Ovary (tissue), 3 donors: ENCODE results near the gene SCD5.

ENCODE experiments used
- CTCF ChIP-seq, 3 donors: fragments of 450-650 bp in 2 of 3; fragments of 200-600 bp in 1 of 3; IDR thresholded peaks; one replicate each; pipeline versions ENCODE4 v1.5.1 to v1.8.0; 2016 to 2022; ENCODE audit warnings: antibody characterized with exemption in 3 of 3, mild to moderate bottlenecking in 1 of 3
- POLR2A ChIP-seq: fragments of 450-650 bp; IDR thresholded peaks from one replicate; pipeline ENCODE4 v1.6.1; 2017; ENCODE audit warnings: antibody characterized with exemption, mild to moderate bottlenecking, moderate library complexity
- donor health status: DM: no; HTN: no; CAD: no.

GRCh38 chr4:82715731-82716617 lies 82.6 kb downstream of the SCD5 start:
- TF ChIP-seq POLR2A, result no peak
- no peak for TF ChIP-seq CTCF (IDR thresholded peaks at IDR 0.05)
